ENCODE results near the gene B9D2. TPM values are rescaled to one million over a fixed set of nuclear protein-coding genes. Genes with fewer than 3 reads are reported as not detected.
A peak's percentile ranks its signal among the peaks of the same experiment; 100 is the strongest.

The B9D2 gene
- total RNA-seq, 3 donors from 2014 or later, result 7.0 to 11.3 (median 9.1) TPM

- intact Hi-C loops (cut with DNase I, micrococcal nuclease), result no loop called here
- no peak overlapping the region for H3K4me3 ChIP-seq
- DNase-seq, result no peak
- TF ChIP-seq, protein P1, sequence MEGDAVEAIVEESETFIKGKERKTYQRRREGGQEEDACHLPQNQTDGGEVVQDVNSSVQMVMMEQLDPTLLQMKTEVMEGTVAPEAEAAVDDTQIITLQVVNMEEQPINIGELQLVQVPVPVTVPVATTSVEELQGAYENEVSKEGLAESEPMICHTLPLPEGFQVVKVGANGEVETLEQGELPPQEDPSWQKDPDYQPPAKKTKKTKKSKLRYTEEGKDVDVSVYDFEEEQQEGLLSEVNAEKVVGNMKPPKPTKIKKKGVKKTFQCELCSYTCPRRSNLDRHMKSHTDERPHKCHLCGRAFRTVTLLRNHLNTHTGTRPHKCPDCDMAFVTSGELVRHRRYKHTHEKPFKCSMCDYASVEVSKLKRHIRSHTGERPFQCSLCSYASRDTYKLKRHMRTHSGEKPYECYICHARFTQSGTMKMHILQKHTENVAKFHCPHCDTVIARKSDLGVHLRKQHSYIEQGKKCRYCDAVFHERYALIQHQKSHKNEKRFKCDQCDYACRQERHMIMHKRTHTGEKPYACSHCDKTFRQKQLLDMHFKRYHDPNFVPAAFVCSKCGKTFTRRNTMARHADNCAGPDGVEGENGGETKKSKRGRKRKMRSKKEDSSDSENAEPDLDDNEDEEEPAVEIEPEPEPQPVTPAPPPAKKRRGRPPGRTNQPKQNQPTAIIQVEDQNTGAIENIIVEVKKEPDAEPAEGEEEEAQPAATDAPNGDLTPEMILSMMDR (IDR thresholded peaks at IDR 0.05), result no peak
- no peak for ATAC-seq
- peaks cover 15% of the 10 kb centered on the region for H3K4me1 ChIP-seq (ENCODE audit: low read depth)
- no peaks in the 10 kb centered on the region for H3K36me3 ChIP-seq (ENCODE audit: low read depth)
- no peaks in the 10 kb centered on the region for H3K9me3 ChIP-seq
These were observed 32.8 kb downstream of the B9D2 start for GRCh38 chr19:41330946-41331678.

DNA sequence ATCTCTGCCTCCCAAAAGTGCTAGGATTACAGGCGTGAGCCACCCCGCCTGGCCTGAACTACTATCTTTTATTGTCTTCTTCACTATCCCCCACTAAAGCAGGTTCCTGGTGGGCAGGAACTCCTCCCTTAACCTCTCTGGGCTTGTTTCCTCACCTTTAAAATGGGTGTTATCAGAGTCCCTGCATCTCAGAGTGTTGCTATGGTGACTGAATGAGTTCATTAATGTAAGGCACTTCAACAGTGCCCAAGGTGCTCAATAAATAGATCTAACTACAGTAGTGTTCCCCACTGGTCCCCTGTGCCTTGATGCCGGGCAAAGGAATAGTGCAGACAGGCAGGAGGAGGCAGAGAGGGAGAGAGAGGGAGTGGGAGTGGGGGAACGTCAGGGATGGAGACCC lies 33.5 kb downstream of the B9D2 start:
- intact Hi-C loops (cut with DNase I, micrococcal nuclease), result no loop called here
- no peaks in the 10 kb centered on the region for H3K9me3 ChIP-seq
- H3K36me3 ChIP-seq (ENCODE audit: low read depth), result no peaks in the 10 kb centered on the region
- H3K4me3 ChIP-seq, result no peak overlapping the region
- DNase-seq, result no peak
- ATAC-seq, result no peak
- peaks cover 22% of the 10 kb centered on the region for H3K4me1 ChIP-seq (ENCODE audit: low read depth)
- TF ChIP-seq, protein P1 (IDR thresholded peaks at IDR 0.05), result no peak

GRCh38 chr19:41328842-41329225 lies 35.1 kb downstream of the B9D2 start:
- TF ChIP-seq, protein P1 (IDR thresholded peaks at IDR 0.05), result no peak

DNA sequence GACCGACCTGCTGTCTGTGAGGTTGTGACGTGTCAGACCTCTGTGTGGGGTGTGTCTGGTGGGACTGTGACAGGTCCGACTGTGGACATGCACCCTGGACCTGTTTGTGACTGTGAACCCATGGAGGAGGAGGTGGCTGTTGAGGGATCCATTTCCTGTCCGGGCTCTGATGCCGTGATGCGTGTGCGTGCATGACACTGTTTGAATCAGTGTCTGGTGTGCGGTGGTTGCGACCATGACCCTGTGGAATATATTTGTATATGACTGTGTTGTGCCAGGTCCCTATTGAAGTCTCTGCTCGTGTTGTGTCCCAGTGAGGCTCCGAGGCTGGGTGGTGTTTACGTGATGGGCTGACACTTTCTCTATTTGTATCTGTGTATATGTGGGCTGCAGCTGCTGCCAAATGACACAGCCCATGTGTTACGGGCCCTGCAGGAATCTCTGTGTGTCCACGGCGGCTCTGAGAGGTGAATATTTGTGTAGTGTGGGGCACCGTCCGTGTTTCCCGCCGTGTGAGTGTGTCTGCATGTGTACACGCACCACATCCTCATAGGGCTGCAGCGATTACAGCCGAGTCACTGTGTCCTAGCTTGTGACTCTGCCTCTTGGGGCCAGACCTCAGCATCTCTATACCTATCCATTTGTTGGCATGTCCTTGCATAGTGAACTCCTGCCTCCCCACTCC lies 35.6 kb downstream of the B9D2 start:
- peaks cover 36% of the 10 kb centered on the region for H3K4me1 ChIP-seq (ENCODE audit: low read depth)
- no peaks in the 10 kb centered on the region for H3K36me3 ChIP-seq (ENCODE audit: low read depth)
- H3K4me3 ChIP-seq, result no peak overlapping the region
- TF ChIP-seq, protein P1 (IDR thresholded peaks at IDR 0.05), result no peak
- ATAC-seq (peak; percentile 18), DNase-seq (peak in 1 of 3 donors; percentile 73)
- no peaks in the 10 kb centered on the region for H3K9me3 ChIP-seq
- intact Hi-C loops (cut with DNase I, micrococcal nuclease), result no loop called here

More at GRCh38 chr19:41328842-41329225, 35.1 kb downstream of the B9D2 start:
- H3K9me3 ChIP-seq, result no peaks in the 10 kb centered on the region
- intact Hi-C loops (cut with DNase I, micrococcal nuclease), result no loop called here
- H3K36me3 ChIP-seq (ENCODE audit: low read depth), result no peaks in the 10 kb centered on the region
- DNase-seq (no peak), ATAC-seq (no peak)
- H3K4me3 ChIP-seq, result no peak overlapping the region
- H3K4me1 ChIP-seq (ENCODE audit: low read depth), result peaks cover 34% of the 10 kb centered on the region

GRCh38 chr19:41327576-41328156 lies 36.3 kb downstream of the B9D2 start:
- TF ChIP-seq, protein P1 (IDR thresholded peaks at IDR 0.05), result no peak
- intact Hi-C loops (cut with DNase I, micrococcal nuclease), result no loop called here
- Histone ChIP-seq H3K36me3 (ENCODE audit: low read depth) (no peaks in the 10 kb centered on the region), H3K4me1 (ENCODE audit: low read depth) (peaks cover 36% of the 10 kb centered on the region), H3K9me3 (no peaks in the 10 kb centered on the region), H3K4me3 (no peak overlapping the region)
- DNase-seq, result peak; percentile 76 to 94 (median 86)
- ATAC-seq, result peak; percentile 74
